Measurements from ENCODE around the gene TCERG1L.
"Not testable (repeated sequence)": the region's sequence is repeated elsewhere in the genome, so short reads cannot be mapped to it uniquely, and the experiment has no call there.

DNA sequence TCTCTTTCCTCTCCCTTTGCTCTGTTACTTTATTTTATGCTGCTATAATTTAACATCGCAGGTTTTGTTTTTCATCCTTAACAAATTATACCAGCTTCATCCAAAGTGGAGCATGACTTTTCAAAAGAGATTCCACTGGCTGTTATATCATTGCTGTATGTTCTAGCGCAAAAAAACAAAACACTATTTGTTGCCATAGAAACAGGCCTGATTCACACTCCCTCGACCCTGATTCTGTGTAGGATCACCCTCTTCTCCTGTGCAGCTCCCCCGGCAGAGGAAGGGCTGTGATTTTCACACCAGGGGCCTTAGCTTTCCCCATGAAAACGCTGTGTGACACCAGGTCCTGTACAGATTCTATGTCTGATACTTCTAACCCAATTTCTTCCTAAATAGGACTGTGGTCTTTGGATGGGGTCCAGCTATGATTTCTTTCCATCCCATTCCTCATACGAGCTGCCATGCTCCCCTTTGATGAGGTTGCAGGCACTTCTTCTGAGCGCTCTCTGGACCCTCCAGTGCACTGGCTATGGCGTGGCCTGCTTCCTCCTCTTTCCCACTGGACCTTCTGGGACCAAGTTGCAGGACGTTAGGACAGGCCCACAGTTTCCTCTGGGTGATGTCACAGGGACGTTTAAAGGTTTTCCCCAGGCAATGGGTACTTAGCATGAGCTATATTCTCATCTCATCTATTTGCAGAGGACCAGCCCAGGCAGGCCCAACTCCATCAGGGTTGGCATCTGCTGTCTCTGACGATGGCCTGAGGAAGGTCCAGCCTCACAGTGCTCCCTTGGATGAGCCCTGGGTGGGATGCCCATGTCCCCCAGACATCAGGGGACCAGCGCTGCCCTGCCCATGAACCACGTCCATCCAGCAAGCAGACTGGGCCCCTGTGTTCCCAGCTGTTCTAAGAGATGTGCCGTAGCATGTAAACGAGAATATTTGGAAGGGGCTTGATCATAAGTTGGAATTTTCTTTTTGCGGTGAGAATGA, 210.8 kb downstream of the TCERG1L start:
- TF ChIP-seq, protein P1, sequence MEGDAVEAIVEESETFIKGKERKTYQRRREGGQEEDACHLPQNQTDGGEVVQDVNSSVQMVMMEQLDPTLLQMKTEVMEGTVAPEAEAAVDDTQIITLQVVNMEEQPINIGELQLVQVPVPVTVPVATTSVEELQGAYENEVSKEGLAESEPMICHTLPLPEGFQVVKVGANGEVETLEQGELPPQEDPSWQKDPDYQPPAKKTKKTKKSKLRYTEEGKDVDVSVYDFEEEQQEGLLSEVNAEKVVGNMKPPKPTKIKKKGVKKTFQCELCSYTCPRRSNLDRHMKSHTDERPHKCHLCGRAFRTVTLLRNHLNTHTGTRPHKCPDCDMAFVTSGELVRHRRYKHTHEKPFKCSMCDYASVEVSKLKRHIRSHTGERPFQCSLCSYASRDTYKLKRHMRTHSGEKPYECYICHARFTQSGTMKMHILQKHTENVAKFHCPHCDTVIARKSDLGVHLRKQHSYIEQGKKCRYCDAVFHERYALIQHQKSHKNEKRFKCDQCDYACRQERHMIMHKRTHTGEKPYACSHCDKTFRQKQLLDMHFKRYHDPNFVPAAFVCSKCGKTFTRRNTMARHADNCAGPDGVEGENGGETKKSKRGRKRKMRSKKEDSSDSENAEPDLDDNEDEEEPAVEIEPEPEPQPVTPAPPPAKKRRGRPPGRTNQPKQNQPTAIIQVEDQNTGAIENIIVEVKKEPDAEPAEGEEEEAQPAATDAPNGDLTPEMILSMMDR (IDR thresholded peaks at IDR 0.05) = not testable (repeated sequence)
- TF ChIP-seq POLR2A (IDR thresholded peaks at IDR 0.05) = not testable (repeated sequence)
